K562 (cell line): Measurements from ENCODE around the gene SPATA33. TPM values are rescaled to one million over a fixed set of nuclear protein-coding genes. Genes with fewer than 3 reads are reported as not detected.

ENCODE experiments used
- BMI1 ChIP-seq: fragments of 150-350 bp; IDR thresholded peaks from 2 replicates; pipeline ENCODE4 v1.6.1; 2014; ENCODE audit warnings: low read length
- E4F1 ChIP-seq: fragments of 250-450 bp; sonication (Bioruptor Pico); IDR thresholded peaks from 2 replicates; pipeline ENCODE4 v1.5.0; 2021; ENCODE audit warnings: mild to moderate bottlenecking, borderline replicate concordance
- EP400 ChIP-seq: fragments of 450-650 bp; IDR thresholded peaks from 2 replicates; pipeline ENCODE4 v1.6.1; 2017; ENCODE audit warnings: antibody characterized with exemption, mild to moderate bottlenecking, moderate library complexity
- GABPB2 ChIP-seq: fragments of 250-450 bp; sonication (Bioruptor Pico); conservative IDR thresholded peaks from 2 replicates; pipeline ENCODE4 v1.5.1; 2021; ENCODE audit warnings: mild to moderate bottlenecking
- HMGN3 ChIP-seq: IDR thresholded peaks from 2 replicates; pipeline ENCODE4 v1.6.1; 2011; ENCODE audit warnings: borderline replicate concordance, low read depth, mild to moderate bottlenecking, mixed read lengths, low read length; ENCODE audit not compliant: insufficient read length; ENCODE audit errors: extremely low read depth
- MAFK ChIP-seq: IDR thresholded peaks from 2 replicates; pipeline ENCODE4 v1.6.1; 2011; ENCODE audit warnings: low read length, improper control_type of control experiment
- SMAD3 ChIP-seq: fragments of 450-650 bp; formaldehyde crosslinking; conservative IDR thresholded peaks from 2 replicates; pipeline ENCODE4 v1.4.0; 2020; ENCODE audit warnings: mild to moderate bottlenecking
- SOX6 ChIP-seq: fragments of 450-650 bp; IDR thresholded peaks from 2 replicates; pipeline ENCODE4 v1.6.1; 2014; ENCODE audit warnings: mild to moderate bottlenecking
- SRF ChIP-seq, 2 experiments: fragments of 250-450, 450-650 bp in 1 of 2; sonication (Bioruptor Pico) in 1 of 2; sonication (generic) in 1 of 2; formaldehyde crosslinking; IDR thresholded peaks; 2 replicates each; pipeline versions ENCODE4 v1.5.0 to v1.5.1; 2020 to 2022; ENCODE audit warnings: mild to moderate bottlenecking in 1 of 2, missing genetic modification reagents in 1 of 2
- ZBTB26 ChIP-seq: fragments of 450-650 bp; formaldehyde crosslinking; IDR thresholded peaks from 2 replicates; pipeline ENCODE4 v1.4.0; 2022; ENCODE audit warnings: missing genetic modification characterization
- polyA plus RNA-seq, 8 experiments: library from polyadenylated mRNA; depleted of rRNA in 4 of 8; stranded (reverse) in 5 of 8; unstranded in 3 of 8; fragments of >200 nt; fragmentation: Nextera tagmentation in 2 of 8; fragmentation: Illumina TruSeq in 1 of 8; extraction: Ambion mirVana in 2 of 8; extraction: Trizol in 1 of 8; gene quantifications; 2 replicates each; pipeline versions ENCODE4 v1.2.1 to v1.2.3, GENCODE V29; 2011 to 2014; ENCODE audit warnings: inconsistent platforms in 1 of 8, missing spikeins in 1 of 8
- total RNA-seq, 7 experiments: library from RNA; depleted of rRNA in 6 of 7; stranded (reverse); fragments of >200 nt in 6 of 7; fragmentation: Illumina TruSeq in 2 of 7; extraction: Trizol in 2 of 7; gene quantifications; 2 replicates each; pipeline versions ENCODE4 v1.2.1 to v1.2.3, GENCODE V29; 2011 to 2021; ENCODE audit warnings: low replicate concordance in 1 of 7

The SPATA33 gene
- total and polyA plus RNA-seq, 9 of the 15 experiments (the other 6 are each of a cell fraction or from before 2014, with no cell fraction given), result 4.0 to 20.0 (median 11.8) TPM

DNA sequence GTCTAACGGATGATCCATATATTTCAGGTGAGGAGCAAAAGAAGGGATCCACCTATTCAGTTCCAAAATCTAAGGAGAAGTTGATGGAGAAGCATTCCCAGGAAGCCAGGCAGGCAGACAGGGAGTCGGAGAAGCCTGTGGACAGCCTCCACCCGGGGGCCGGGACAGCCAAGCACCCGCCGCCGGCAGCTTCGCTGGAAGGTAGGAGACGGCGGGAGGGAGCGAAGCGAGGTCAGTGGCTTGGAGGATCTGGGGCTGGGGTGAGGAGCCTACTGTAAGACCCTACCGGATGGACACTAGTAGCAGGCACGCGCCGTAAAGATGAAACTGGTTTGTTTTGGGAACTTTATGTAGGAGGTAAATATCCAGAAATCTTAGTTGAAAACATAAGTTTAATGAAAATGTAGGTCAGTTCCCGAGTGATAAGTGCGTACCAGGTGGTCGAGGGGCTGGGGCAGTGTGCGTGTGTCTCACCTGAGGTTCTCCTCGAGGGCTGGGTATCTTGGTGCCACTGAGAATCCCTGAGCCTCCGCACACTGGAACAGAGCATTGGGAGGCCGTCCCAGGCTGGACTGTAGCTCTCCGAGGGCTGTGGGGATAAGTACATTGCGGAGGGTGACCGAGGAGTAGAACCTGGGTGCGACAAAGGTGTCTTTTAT is 714 bp downstream of the SPATA33 start (continued):
- TF ChIP-seq HMGN3, result no peak
- peak; percentile 1; the same call in 1 of the 2 replicates for TF ChIP-seq EP400
- peak; percentile 44; the same call in 1 of the 2 replicates for TF ChIP-seq ZBTB26
- no peak for TF ChIP-seq GABPB2 (CRISPR knock-in tag)
- no peak for TF ChIP-seq E4F1 (CRISPR knock-in tag)
- TF ChIP-seq SMAD3 (CRISPR knock-in tag), result 0 out of 2 replicates have a peak, but pooled peaks have one; percentile 62
- TF ChIP-seq SOX6, result 0 out of 2 replicates have a peak, but pooled peaks have one; percentile 5
- TF ChIP-seq SRF (CRISPR knock-in tag; IDR thresholded peaks at IDR 0.05), result 0 out of 4 replicates have a peak, but pooled peaks of 1 of the 2 experiments have one; percentile 36
- TF ChIP-seq MAFK, result no peak
- no peak for TF ChIP-seq BMI1
